Caki2 (cell line): ENCODE measurements around the gene MYOCD. TPM values are rescaled to one million over a fixed set of nuclear protein-coding genes. Genes with fewer than 3 reads are reported as not detected.
A peak's percentile ranks its signal among the peaks of the same experiment; 100 is the strongest.

ENCODE experiments used
- DNase-seq: peaks from one replicate; pipeline ENCODE4 v3.0.0-alpha.2; 2015; ENCODE audit warnings: low read depth
- in situ Hi-C: cut with HindIII; loops from 2 replicates; pipeline ENCODE4 v1.10.0; 2016; ENCODE audit warnings: low sequenced_read_pairs, low pct_unique_long_range_greater_than_20kb, mixed read lengths
- total RNA-seq: library from RNA; depleted of rRNA; stranded (reverse); fragments of >200 nt; shearing (Covaris generic); gene quantifications from 2 replicates; pipeline ENCODE4 v1.2.3, GENCODE V29; 2014; ENCODE audit warnings: low replicate concordance

MYOCD gene
- total RNA-seq, 1 experiment from 2014 or later: 1.8 TPM

DNA sequence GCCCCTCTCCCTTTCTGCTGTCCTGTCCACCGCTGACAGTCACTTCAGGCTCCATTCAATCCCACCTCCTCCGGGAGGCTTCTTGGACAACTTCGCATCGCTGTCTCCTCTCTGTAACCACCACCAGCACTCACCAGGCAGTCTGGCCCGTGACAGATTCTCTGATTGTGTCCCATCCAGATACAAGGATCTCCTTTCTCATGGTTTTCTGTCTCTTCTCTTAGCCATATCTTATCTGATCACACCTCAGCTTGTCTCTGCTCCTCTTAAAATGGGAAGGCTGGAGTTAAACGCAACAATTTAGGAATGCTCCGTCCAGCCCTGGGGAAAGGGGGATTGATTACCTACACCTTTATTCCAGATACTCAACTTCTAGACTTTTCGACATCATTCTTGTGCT is 66.7 kb downstream of the MYOCD start:
- in situ Hi-C loops: no loop called here
- DNase-seq: no peak

- in situ Hi-C loops: no loop called here
- DNase-seq: no peak
Observed at GRCh38 chr17:12734926-12735325, 69.2 kb downstream of the MYOCD start.

DNA sequence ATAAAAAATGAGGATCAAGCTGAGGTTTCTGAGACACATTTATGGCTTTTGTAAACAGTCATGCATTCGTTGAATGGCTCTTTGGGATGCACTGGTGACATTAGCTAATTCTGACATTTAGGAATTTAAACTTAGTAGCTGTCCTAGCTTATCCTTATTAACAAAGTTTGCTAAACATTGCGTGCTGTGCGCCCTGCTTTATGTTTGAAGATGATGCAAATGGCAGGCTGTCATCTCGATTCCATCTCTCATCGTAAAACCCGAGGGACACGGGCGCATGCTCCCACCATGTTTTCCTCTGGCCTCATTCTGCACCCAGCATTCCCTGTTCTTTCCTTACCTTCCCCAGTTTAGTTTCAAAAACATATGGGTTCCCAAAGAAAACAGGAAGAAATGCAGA is 69.8 kb downstream of the MYOCD start:
- in situ Hi-C loops: no loop called here

DNA sequence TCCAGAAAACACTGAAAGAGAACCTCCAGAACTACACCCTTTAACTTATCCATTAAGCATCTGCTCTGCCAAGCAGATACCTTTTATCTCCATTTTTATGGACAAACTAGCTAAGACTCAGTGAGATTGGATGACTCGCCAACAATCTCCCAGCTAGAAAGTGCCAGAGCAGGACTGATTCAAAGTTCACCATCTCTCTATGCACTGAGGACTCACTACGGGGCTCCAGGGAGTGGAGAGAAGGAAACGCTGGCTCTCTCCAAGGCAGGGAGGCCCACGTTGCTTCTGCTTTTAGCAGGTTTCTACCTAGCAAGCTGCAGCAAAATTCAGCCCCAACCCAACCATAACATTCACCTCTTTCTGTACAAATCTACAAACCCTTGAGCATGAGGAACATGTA is 70.8 kb downstream of the MYOCD start:
- in situ Hi-C loops: no loop called here

More for the DNA sequence above, 69.8 kb downstream of the MYOCD start:
- DNase-seq: no peak

GRCh38 chr17:12737740-12738469 is 72.2 kb downstream of the MYOCD start:
- no peak for DNase-seq
- in situ Hi-C loops: no loop called here

More for the DNA sequence above, 70.8 kb downstream of the MYOCD start:
- no peak for DNase-seq

DNA sequence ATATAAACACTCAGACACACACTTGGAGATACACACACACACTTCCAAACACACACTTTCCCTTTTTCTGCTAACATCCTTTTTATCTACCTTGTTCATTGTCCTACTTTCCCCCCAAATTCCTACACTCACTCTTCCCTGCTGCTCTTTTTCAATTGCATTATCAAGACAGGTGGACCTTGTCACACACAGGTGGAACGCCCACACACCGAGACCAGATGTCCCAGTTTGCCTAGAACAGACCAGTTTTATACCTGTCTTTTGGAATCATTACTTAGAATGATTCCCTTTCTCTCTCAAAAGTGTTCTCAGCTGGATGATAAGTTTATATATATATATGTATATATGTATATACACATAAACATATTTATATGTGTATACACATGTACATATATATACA is 72.9 kb downstream of the MYOCD start:
- in situ Hi-C loops: no loop called here
- DNase-seq: no peak

DNA sequence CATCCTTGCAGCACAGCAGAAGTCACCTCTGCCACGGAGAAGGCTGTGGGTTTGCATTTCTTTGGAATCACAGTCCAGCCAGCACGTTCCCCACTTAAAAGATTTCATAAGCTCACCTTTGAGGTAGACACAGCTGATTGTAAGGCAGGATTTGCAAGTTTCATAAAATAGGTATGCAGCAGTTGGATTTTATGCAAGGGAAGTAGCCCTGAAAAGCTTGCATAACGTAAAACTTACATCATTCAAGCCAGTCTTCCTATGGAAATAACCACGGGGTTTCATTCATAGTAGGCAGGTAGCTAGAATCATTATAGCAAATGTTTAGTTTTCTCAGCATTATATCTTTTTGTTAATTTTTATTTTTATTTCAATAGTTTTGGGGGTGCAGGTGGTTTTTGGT is 73.8 kb downstream of the MYOCD start:
- no peak for DNase-seq
- in situ Hi-C loops: no loop called here

DNA sequence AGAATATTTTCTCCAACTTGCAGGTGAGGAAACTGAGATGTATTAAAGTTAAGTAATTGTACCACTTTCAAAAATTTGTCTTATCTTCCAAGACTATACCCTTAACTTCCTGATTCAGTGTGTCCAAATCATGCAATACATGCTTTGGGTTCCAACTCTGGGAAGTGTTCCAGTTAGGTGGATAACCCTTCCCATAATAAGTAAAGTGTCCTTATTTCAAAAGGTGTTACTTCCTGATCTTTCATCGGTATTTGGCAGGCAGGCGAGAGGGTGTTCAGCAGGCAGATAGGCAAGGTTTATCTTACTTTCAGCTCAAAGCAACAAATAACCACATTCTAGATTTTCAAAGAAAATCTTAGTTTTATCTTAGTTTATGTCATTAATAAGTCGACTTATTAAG is 77.4 kb downstream of the MYOCD start:
- DNase-seq: no peak
- in situ Hi-C loops: no loop called here

GRCh38 chr17:12744298-12744697 is 78.6 kb downstream of the MYOCD start:
- in situ Hi-C loops: no loop called here
- no peak for DNase-seq

DNA sequence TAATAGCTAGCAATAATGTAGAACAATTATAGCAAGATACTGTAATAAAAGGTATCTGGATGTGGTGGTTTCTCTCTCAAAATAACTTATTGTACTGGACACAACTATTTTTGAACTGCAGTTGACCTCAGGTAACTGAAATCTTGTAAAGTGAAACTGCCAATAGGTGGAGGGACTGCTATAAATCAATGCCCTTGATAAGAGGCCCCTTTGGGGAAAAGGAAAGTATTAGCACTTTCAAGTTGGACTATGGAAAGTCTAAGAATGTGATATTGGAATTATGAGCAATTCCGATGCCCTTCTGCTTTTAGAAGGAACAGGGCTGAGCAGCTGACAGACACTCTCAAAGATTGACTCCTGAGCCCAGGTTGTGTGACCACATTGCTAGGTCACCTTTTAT is 79.1 kb downstream of the MYOCD start:
- in situ Hi-C loops: no loop called here
- no peak for DNase-seq

GRCh38 chr17:12745486-12745885 is 79.8 kb downstream of the MYOCD start:
- in situ Hi-C loops: no loop called here
- DNase-seq: no peak

- DNase-seq: no peak
- in situ Hi-C loops: no loop called here
Observed at GRCh38 chr17:12756786-12757185, 91.1 kb downstream of the MYOCD start.

DNA sequence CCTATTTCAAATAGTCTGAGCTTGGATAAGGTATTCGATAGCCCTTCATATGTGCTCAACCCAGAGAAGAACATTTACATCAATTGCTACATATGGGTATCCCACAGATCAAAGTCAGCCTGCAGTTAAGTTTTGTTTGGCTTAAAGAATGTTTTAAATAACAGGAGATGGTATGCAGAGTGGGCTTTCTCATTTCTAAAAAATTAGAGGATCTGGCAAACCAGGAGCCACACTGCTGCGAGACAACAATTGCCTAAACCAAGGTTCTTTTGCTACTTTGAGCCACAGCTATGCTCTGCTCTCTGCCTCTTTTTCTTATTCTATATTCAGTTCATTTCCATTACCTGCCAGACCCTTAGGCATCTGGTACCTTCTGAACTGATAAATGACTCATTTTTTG is 93.4 kb downstream of the MYOCD start:
- in situ Hi-C loops: no loop called here
- no peak for DNase-seq

DNA sequence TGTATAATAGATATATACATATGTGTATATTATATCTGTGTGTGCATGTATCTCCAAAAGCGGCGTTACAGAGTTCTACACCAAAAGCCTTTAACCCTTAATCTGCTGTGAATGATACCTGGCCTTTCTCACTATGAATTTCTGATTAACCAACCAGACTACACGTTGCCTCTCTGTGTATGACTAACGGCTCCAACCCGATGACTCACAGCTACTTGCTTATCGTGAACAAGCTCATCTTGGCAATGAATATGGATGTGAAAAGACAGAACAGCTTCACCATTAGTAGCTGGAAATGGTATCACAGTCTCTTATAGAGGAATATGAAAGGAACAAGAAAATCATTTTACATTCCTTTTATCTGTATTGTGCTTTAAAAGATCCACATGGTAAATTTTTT is 99.9 kb downstream of the MYOCD start:
- in situ Hi-C loops: no loop called here
- peak; percentile 24 for DNase-seq

GRCh38 chr17:12768255-12768654 is 102.6 kb downstream of the MYOCD start:
- DNase-seq: no peak
- in situ Hi-C loops: no loop called here

GRCh38 chr17:12769981-12770380 is 104.3 kb downstream of the MYOCD start:
- no peak for DNase-seq
- in situ Hi-C loops: no loop called here

- in situ Hi-C loops: no loop called here
- DNase-seq: no peak
Observed at GRCh38 chr17:12773153-12773552, 107.5 kb downstream of the MYOCD start.

- in situ Hi-C loops: no loop called here
- DNase-seq: no peak
Observed at GRCh38 chr17:12789075-12789480, 123.4 kb downstream of the MYOCD start.

GRCh38 chr17:12789481-12790248 is 124.0 kb downstream of the MYOCD start, which contains the start of gene ARHGAP44:
ARHGAP44 (plus strand) TSS chr17:12789498; CDS start chr17:12789839, 341 bp downstream.
- no peak for DNase-seq
- in situ Hi-C loops: no loop called here
